ENCODE measurements around the gene RBM25.

RBM25 gene

GRCh38 chr14:73125746-73126145 lies 67.4 kb downstream of the RBM25 start:
- H3K9me3 Mint-ChIP-seq: no peaks in the 10 kb centered on the region
- no peaks in the 10 kb centered on the region for H3K27me3 Mint-ChIP-seq
- intact Hi-C loops (cut with micrococcal nuclease): no loop called here
- no peak overlapping the region for H3K4me3 Mint-ChIP-seq
- H3K4me1 Mint-ChIP-seq (ENCODE audit: low read depth): no peaks in the 10 kb centered on the region
- no peak overlapping the region for H3K27ac Mint-ChIP-seq
- peaks cover 50% of the 10 kb centered on the region for H3K36me3 Mint-ChIP-seq (ENCODE audit: low read depth)

DNA sequence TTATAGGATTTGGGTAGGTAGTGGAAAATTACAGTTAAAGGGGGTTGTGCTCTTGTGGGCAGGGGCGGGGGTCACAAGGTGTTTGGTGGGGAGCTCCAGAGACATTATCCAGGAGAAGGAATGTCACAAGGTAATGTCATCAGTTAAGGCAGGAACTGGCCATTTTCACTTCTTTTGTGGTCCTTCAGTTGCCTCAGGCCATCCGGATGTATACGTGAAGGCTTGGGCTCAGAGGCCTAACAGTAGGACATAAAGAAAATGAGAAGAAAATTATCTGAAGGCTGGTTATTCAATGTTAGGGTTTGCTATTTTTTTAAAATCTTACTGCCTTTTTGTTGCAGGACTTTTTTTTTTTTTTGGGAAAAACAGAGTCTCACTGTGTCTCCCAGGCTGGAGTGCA lies 75.5 kb downstream of the RBM25 start:
- no peak overlapping the region for H3K27ac Mint-ChIP-seq

GRCh38 chr14:73136085-73136386 lies 77.7 kb downstream of the RBM25 start:
- intact Hi-C loops (cut with micrococcal nuclease): loop anchor here (2.0 to 5.0 kb wide), 2 partner anchors 77 to 716 kb away; partner anchors contain the start of genes PTGR2 and RBM25
- Mint-ChIP-seq H3K9me3 (no peaks in the 10 kb centered on the region), H3K27ac (peak overlapping the region; percentile 100), H3K4me1 (ENCODE audit: low read depth) (peaks cover 15% of the 10 kb centered on the region), H3K4me3 (peak overlapping the region; percentile 89), H3K27me3 (no peaks in the 10 kb centered on the region), H3K36me3 (ENCODE audit: low read depth) (peaks cover 45% of the 10 kb centered on the region)

More for the DNA sequence above, 75.5 kb downstream of the RBM25 start:
- no peak overlapping the region for H3K4me3 Mint-ChIP-seq
- peaks cover 34% of the 10 kb centered on the region for H3K36me3 Mint-ChIP-seq (ENCODE audit: low read depth)
- H3K4me1 Mint-ChIP-seq (ENCODE audit: low read depth): peaks cover 9% of the 10 kb centered on the region
- H3K9me3 Mint-ChIP-seq: no peaks in the 10 kb centered on the region
- H3K27me3 Mint-ChIP-seq: no peaks in the 10 kb centered on the region
- intact Hi-C loops (cut with micrococcal nuclease): no loop called here

DNA sequence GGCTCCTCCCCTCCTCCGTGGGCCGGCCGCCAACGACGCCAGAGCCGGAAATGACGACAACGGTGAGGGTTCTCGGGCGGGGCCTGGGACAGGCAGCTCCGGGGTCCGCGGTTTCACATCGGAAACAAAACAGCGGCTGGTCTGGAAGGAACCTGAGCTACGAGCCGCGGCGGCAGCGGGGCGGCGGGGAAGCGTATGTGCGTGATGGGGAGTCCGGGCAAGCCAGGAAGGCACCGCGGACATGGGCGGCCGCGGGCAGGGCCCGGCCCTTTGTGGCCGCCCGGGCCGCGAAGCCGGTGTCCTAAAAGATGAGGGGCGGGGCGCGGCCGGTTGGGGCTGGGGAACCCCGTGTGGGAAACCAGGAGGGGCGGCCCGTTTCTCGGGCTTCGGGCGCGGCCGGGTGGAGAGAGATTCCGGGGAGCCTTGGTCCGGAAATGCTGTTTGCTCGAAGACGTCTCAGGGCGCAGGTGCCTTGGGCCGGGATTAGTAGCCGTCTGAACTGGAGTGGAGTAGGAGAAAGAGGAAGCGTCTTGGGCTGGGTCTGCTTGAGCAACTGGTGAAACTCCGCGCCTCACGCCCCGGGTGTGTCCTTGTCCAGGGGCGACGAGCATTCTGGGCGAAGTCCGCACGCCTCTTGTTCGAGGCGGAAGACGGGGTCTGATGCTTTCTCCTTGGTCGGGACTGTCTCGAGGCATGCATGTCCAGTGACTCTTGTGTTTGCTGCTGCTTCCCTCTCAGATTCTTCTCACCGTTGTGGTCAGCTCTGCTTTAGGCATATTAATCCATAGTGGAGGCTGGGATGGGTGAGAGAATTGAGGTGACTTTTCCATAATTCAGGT lies 78.3 kb downstream of the RBM25 start, which contains the start of gene PSEN1:
Gene PSEN1 (plus strand): TSS at position 121 of the 839 bp plus-strand sequence. CDS start 11,513 bp downstream, outside the sequence.
- peak within 1 kb of the TSS; percentile 89 for H3K4me3 Mint-ChIP-seq
- H3K27me3 Mint-ChIP-seq: no peaks in the 10 kb centered on the region
- no peaks in the 10 kb centered on the region for H3K9me3 Mint-ChIP-seq
- peaks cover 49% of the 10 kb centered on the region for H3K36me3 Mint-ChIP-seq (ENCODE audit: low read depth)
- intact Hi-C loops (cut with micrococcal nuclease): loop anchor here (2.0 to 5.0 kb wide), 2 partner anchors 78 to 716 kb away; partner anchors contain the start of genes PTGR2 and RBM25
- peaks cover 21% of the 10 kb centered on the region for H3K4me1 Mint-ChIP-seq (ENCODE audit: low read depth)
- H3K27ac Mint-ChIP-seq: peak within 1 kb of the TSS; percentile 100

DNA sequence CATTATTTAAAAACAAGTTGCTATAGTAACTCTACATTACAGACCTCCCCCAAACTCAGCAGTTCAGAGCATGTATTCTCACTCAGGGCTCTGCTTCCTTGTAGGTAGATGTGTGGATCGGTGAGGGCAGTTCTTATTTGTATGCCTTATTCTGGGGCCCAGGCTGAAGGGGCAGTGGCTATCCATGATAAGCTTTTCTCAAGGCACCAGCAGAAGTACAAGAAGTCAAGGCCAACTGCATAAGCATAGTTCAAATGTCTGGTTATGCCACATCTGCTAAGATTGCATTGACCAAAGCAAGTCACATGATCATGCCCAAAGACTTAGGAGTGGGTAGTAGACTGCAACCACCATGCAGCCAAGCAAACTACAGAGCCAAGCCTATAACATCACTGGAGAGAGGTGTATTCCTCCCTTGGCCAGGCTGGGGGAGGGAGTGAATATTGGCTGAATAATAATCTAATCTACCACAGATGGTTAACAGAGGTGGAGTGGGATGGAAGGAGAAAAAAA lies 82.5 kb downstream of the RBM25 start:
- no peaks in the 10 kb centered on the region for H3K9me3 Mint-ChIP-seq
- intact Hi-C loops (cut with micrococcal nuclease): no loop called here
- H3K4me1 Mint-ChIP-seq (ENCODE audit: low read depth): peaks cover 44% of the 10 kb centered on the region
- H3K4me3 Mint-ChIP-seq: no peak overlapping the region
- peak overlapping the region; percentile 24 for H3K27ac Mint-ChIP-seq
- peaks cover 52% of the 10 kb centered on the region for H3K36me3 Mint-ChIP-seq (ENCODE audit: low read depth)
- no peaks in the 10 kb centered on the region for H3K27me3 Mint-ChIP-seq

- Mint-ChIP-seq H3K27ac (no peak overlapping the region), H3K4me3 (no peak overlapping the region), H3K27me3 (no peaks in the 10 kb centered on the region), H3K36me3 (ENCODE audit: low read depth) (peaks cover 53% of the 10 kb centered on the region), H3K4me1 (ENCODE audit: low read depth) (peaks cover 41% of the 10 kb centered on the region), H3K9me3 (no peaks in the 10 kb centered on the region)
- intact Hi-C loops (cut with micrococcal nuclease): no loop called here
Observed at GRCh38 chr14:73142216-73142615, 83.9 kb downstream of the RBM25 start.

DNA sequence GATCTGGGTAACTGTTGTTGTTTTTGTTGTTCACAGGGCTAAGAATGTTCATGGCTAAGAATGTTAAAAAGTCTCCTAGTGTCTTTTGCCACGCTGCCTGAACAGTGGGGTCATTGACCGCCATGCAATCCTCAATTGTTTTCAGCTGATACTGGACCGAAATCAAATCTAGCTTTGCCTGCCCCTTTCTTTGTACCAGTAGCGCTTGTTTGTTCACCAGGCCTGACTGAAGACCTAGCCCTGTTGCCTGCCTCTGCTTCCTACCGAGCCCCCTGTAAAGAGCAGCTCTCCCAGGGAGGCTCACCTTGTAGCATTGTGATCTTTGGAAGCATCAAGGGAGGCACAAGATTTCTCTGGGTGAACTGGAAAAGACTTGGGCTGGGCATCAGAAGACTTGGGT lies 84.7 kb downstream of the RBM25 start:
- Mint-ChIP-seq H3K27ac (peak overlapping the region; percentile 8), H3K36me3 (ENCODE audit: low read depth) (peaks cover 52% of the 10 kb centered on the region), H3K27me3 (no peaks in the 10 kb centered on the region), H3K9me3 (no peaks in the 10 kb centered on the region), H3K4me3 (no peak overlapping the region), H3K4me1 (ENCODE audit: low read depth) (peaks cover 35% of the 10 kb centered on the region)
- intact Hi-C loops (cut with micrococcal nuclease): no loop called here

- intact Hi-C loops (cut with micrococcal nuclease): no loop called here
- Mint-ChIP-seq H3K27me3 (no peaks in the 10 kb centered on the region), H3K36me3 (ENCODE audit: low read depth) (peaks cover 59% of the 10 kb centered on the region), H3K4me1 (ENCODE audit: low read depth) (peaks cover 35% of the 10 kb centered on the region), H3K27ac (no peak overlapping the region), H3K4me3 (no peak overlapping the region), H3K9me3 (no peaks in the 10 kb centered on the region)
Observed at GRCh38 chr14:73143617-73144016, 85.3 kb downstream of the RBM25 start.

GRCh38 chr14:73145371-73145770 lies 87.0 kb downstream of the RBM25 start:
- Mint-ChIP-seq H3K36me3 (ENCODE audit: low read depth) (peaks cover 65% of the 10 kb centered on the region), H3K27me3 (no peaks in the 10 kb centered on the region), H3K9me3 (no peaks in the 10 kb centered on the region), H3K27ac (no peak overlapping the region), H3K4me3 (no peak overlapping the region), H3K4me1 (ENCODE audit: low read depth) (peaks cover 35% of the 10 kb centered on the region)
- intact Hi-C loops (cut with micrococcal nuclease): no loop called here

- H3K36me3 Mint-ChIP-seq (ENCODE audit: low read depth): peaks cover 66% of the 10 kb centered on the region
- H3K4me1 Mint-ChIP-seq (ENCODE audit: low read depth): peaks cover 28% of the 10 kb centered on the region
- H3K9me3 Mint-ChIP-seq: no peaks in the 10 kb centered on the region
- no peak overlapping the region for H3K4me3 Mint-ChIP-seq
- H3K27me3 Mint-ChIP-seq: no peaks in the 10 kb centered on the region
- no peak overlapping the region for H3K27ac Mint-ChIP-seq
- intact Hi-C loops (cut with micrococcal nuclease): no loop called here
Observed at GRCh38 chr14:73146111-73146510, 87.8 kb downstream of the RBM25 start.

DNA sequence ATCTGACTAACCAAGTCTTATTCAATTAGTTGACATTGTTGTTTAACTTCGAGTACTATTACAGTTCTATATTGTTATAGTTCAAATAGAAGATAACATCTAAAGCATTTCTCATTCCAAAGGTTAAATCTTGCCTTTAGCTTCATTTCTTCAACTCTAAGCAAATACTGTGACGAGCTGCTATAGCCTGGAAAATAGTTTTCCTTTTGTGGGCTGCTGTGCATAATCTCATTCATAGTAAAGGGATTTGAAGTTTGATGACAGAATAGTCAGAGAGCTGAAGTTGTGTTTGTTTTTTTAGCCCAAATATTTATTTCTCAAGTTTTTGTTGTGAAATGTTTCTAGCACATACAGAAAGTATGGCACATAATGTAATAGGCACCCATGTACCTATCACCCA lies 91.4 kb downstream of the RBM25 start:
- Mint-ChIP-seq H3K27me3 (no peaks in the 10 kb centered on the region), H3K36me3 (ENCODE audit: low read depth) (peaks cover 83% of the 10 kb centered on the region), H3K27ac (no peak overlapping the region), H3K9me3 (no peaks in the 10 kb centered on the region), H3K4me3 (no peak overlapping the region), H3K4me1 (ENCODE audit: low read depth) (peaks cover 4% of the 10 kb centered on the region)
- intact Hi-C loops (cut with micrococcal nuclease): loop anchor here (5.0 kb wide), 1 partner anchor 37 kb away; no protein-coding TSS in a partner anchor

GRCh38 chr14:73153272-73153671 lies 94.9 kb downstream of the RBM25 start:
- Mint-ChIP-seq H3K27me3 (no peaks in the 10 kb centered on the region), H3K4me1 (ENCODE audit: low read depth) (no peaks in the 10 kb centered on the region), H3K27ac (no peak overlapping the region), H3K36me3 (ENCODE audit: low read depth) (peaks cover 86% of the 10 kb centered on the region), H3K4me3 (no peak overlapping the region), H3K9me3 (no peaks in the 10 kb centered on the region)
- intact Hi-C loops (cut with micrococcal nuclease): loop anchor here (5.0 kb wide), 1 partner anchor 41 kb away; no protein-coding TSS in a partner anchor

DNA sequence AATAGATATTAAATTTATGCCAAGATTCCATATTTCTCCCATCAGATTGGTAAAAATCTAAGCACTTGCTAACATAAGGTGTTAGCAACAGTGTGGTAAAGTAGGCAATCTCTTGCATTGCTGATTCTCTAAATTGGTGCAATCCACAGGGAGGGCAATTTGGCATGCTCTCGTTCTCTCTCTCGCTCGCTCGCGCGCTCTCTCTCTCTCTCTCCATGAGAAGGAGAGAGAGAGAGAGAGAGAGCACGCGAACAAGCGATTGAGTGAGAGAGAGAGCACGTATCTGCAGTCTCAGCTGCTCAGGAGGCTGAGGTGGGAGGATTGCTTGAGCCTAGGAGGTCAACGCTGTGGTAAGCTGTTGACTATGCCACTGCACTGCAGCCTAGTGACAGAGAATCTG lies 103.9 kb downstream of the RBM25 start:
- no peak overlapping the region for H3K27ac Mint-ChIP-seq
- intact Hi-C loops (cut with micrococcal nuclease): no loop called here
- H3K4me1 Mint-ChIP-seq (ENCODE audit: low read depth): no peaks in the 10 kb centered on the region
- H3K36me3 Mint-ChIP-seq (ENCODE audit: low read depth): peaks cover 92% of the 10 kb centered on the region
- H3K27me3 Mint-ChIP-seq: no peaks in the 10 kb centered on the region
- no peaks in the 10 kb centered on the region for H3K9me3 Mint-ChIP-seq
- no peak overlapping the region for H3K4me3 Mint-ChIP-seq

DNA sequence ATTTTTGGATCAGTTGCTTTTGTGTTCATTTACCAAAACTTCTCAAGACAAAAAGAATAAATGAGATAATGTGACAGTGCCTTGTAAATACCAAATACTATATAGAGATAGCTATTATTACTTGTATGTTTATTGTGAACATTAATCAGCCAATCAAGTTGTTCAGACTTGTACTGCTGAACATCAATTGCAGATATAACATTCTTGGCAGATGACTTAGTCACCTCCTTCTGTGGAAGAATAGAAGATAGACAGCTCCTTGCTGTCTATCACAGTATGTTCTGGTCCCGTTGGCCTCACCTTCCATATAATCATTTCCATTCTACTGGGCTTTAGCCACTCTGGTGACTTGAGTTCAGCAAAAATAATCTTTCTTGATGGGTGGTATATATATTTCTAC lies 108.1 kb downstream of the RBM25 start:
- Mint-ChIP-seq H3K27ac (no peak overlapping the region), H3K4me1 (ENCODE audit: low read depth) (no peaks in the 10 kb centered on the region), H3K36me3 (ENCODE audit: low read depth) (peaks cover 92% of the 10 kb centered on the region), H3K27me3 (no peaks in the 10 kb centered on the region), H3K9me3 (no peaks in the 10 kb centered on the region), H3K4me3 (no peak overlapping the region)
- intact Hi-C loops (cut with micrococcal nuclease): no loop called here

Measured in dendritic cell treated with granulocyte-macrophage colony-stimulating factor and Interleukin-4, amounts not matched to agents 40 ng/mL and 50 ng/mL, for 4 days (primary cell).